SK-N-SH (cell line): Measurements from ENCODE around the gene NAA20.

ENCODE experiments used
- MXI1 ChIP-seq: IDR thresholded peaks from 2 replicates; pipeline ENCODE4 v1.6.1; 2012; ENCODE audit warnings: mild to moderate bottlenecking, low read depth, low read length, improper control_type of control experiment
- RFX5 ChIP-seq: IDR thresholded peaks from 2 replicates; pipeline ENCODE4 v1.6.1; 2012; ENCODE audit warnings: mild to moderate bottlenecking, improper control_type of control experiment, low read length
- TAF1 ChIP-seq: IDR thresholded peaks from 2 replicates; pipeline ENCODE4 v1.6.1; 2012; ENCODE audit warnings: low read depth, mild to moderate bottlenecking, low read length, moderate library complexity, borderline replicate concordance
- TEAD4 ChIP-seq: IDR thresholded peaks from 2 replicates; pipeline ENCODE4 v1.4.0; 2012; ENCODE audit warnings: mild to moderate bottlenecking, borderline replicate concordance; ENCODE audit not compliant: insufficient read depth
- YY1 ChIP-seq: IDR thresholded peaks from 2 replicates; pipeline ENCODE4 v1.4.0; 2012; ENCODE audit warnings: low read depth, mild to moderate bottlenecking
- TF ChIP-seq, protein P1 (sequence below): fragments of 200-600 bp; sonication (generic); IDR thresholded peaks from 2 replicates; pipeline ENCODE4 v1.6.1; 2017; ENCODE audit warnings: antibody characterized with exemption, mild to moderate bottlenecking, moderate library complexity

DNA sequence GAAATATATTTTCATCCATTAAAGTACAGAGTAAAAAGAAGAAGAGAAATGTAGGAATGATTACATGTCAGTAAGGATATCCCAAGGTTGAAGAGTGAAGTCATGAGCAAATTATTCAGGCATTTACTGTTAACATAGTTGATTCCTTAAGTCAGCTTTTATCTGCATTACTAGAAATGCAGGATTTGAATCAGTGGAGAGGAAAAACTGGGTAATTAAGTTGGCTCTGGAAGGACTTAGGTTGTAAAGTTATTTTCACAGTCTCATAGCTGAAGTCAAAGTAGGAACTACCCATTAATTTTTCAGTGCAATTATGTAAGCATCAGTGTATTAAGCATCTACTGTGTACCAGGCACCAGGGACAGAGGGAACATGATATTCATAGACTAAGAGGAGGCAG is 7.8 kb downstream of the NAA20 start:
- TF ChIP-seq, protein P1, sequence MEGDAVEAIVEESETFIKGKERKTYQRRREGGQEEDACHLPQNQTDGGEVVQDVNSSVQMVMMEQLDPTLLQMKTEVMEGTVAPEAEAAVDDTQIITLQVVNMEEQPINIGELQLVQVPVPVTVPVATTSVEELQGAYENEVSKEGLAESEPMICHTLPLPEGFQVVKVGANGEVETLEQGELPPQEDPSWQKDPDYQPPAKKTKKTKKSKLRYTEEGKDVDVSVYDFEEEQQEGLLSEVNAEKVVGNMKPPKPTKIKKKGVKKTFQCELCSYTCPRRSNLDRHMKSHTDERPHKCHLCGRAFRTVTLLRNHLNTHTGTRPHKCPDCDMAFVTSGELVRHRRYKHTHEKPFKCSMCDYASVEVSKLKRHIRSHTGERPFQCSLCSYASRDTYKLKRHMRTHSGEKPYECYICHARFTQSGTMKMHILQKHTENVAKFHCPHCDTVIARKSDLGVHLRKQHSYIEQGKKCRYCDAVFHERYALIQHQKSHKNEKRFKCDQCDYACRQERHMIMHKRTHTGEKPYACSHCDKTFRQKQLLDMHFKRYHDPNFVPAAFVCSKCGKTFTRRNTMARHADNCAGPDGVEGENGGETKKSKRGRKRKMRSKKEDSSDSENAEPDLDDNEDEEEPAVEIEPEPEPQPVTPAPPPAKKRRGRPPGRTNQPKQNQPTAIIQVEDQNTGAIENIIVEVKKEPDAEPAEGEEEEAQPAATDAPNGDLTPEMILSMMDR: no peak
- TF ChIP-seq TEAD4 (no peak), MXI1 (no peak), TAF1 (no peak), RFX5 (no peak), YY1 (no peak)
